HuH-7 (cell line): ENCODE measurements around the gene MOV10L1.

Experiments used
- DNase-seq: peaks from one replicate; pipeline ENCODE4 v3.0.0; 2011; ENCODE audit warnings: low spot score

Gene MOV10L1

DNA sequence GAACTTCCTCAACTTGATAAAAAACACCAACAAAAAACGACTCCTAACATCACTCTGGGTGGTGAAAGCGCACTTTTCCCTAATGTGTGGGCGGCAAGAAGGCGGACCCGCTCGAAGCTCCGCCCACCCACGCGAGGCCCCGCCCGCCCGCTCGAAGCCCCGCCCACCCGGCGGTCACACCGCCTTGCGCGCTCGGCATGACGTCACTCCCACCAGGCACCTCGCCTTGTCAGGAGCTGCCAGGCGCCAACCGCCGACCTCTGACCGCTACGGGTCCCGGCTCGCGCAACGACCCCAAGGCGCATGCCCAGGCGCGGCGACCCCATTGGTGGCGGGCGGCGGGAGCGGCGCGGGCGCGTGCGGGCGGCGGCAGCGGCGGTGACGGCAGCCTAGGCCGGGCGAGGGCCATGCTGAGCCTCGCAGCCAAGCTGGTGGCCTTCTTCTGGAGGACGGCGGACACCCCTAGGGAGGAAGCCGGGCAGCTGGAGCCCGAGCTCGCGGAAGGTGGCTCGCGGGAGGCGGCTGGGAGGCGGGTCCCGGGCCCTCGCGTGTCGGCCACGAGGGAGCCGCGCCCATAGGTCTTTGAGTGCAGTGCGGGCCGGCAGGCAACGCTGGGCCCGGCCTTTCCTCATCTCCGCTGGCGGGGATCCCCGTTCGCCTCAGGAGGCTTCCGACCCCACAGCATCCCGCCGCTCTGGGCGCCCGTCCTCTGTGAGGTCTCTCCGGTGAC, at the start of gene MOV10L1:
TSS of gene MOV10L1 (plus strand) at position 325 of the 730 bp plus-strand sequence. CDS start at position 408, 83 bp downstream.
- no peak for DNase-seq

DNA sequence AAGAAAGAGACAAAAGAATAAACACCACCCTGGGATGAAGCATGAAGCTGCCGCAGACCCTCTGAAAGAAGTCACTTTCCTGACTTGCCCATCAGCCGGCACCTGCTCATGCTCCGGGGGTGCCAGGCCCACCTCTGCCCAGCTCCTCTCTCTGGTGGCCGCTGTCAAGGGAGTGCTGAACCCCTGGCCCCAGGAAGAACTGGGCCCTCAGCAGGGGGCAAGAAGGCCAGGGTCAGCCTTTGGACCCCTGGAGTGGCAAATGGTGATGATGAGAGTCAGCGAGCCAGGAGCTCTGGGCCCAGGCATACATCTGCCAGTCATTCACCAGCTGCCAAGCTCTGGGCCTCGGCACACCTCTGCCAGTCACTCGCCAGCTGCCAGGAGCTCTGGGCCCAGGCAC, 49.1 kb upstream of the MOV10L1 start:
- no peak for DNase-seq

DNA sequence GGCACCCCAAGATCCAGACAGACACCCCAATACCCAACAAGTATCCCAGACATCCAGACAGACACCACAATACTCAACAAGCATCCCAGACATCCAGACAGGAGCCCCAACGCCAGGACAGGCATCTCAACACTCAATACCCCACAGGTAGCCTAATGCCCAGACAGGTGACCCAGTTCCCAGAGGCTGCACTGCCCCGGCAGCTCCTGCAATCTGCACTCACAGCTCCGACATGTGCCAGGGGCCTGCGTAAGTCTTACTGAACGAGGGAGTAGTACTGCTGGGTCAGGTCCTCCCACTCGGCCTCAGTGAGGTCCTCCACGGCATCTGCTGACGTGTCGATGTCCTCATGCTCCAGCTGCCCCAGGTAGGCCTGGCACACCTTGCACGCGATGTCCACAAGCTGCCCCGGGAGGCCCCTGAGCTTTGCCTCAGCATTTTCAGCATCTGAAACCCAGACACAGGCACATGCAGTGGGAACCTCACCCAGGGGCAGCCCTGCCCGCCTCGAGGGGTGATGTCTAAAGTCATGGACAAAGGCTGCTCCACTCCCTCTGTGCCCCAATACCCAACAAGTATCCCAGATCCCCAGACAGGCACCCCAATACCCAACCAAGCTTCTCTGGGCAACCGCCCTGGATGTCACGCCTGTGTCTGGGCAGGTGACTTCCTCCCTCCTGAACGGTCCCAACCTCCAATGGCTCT, 48.3 kb upstream of the MOV10L1 start:
- DNase-seq, result no peak

DNA sequence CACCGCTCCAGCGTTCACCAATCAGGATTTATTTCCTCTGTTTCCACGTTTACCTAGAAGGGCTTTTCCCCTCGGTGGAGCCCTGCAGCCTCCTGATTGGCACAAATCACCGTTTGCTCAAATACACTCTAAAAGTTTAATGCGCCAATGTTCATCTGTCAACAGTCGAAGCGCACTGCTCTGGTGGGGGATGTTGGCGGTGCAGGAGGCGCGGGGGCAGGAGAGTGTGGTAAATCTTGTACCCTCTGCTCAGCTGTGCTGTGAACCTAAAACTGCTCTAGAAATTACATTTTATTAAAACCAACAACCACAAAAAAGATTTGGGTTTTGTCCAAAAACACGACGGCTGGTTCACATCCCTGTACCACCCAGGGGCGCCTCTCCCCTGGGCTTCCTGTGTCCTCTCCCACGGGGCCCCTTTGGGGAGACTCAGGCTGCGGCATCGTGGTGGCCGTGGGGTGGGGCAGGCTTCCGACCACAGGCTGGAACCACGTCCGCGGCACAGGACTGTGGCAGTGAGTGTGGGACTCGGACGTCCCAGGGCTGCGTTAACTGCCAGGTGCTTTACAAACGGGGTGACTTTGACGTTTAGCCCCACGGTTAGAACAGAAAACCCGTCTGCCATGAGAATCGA, 45.2 kb upstream of the MOV10L1 start:
- DNase-seq, result no peak

DNA sequence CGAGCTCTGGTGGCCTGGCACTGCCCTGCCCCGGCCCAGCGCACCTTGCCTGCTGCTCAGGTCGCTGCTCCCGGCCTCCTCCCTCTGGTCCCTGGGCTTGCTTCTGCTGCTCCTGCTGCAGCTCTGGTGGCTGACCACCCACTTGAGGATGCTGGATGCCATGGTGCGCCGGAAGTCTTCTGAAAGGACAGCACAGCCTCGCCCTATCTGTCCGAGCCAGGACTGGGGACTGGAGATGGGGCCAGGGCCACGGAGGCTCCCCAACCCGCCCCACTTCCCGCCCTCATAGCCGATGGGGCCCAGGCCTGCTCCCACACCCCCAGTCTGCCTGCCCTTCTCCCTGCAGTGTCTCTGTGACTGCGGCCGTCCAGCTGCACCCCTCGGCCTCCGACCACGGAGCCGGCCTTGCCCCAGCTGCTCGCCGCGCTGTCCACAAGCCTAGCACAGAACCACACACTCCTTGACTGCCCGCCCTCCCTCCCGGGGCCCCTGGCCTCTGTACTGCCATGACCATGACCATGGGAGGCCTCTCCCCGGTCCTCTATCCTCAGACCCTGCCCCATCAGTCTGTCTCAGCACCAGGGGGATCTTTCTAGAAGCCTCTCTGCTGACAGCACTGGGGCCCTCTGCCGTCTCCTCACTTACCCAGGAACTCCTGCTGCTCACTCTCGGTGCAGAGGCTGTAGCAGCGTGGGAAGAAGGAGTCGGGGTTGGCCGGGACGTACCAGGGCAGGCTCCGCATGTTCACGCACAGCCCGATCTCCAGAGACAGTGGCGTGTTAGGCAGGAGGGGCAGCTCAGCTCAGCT, 44.4 kb upstream of the MOV10L1 start:
- DNase-seq, result no peak

DNA sequence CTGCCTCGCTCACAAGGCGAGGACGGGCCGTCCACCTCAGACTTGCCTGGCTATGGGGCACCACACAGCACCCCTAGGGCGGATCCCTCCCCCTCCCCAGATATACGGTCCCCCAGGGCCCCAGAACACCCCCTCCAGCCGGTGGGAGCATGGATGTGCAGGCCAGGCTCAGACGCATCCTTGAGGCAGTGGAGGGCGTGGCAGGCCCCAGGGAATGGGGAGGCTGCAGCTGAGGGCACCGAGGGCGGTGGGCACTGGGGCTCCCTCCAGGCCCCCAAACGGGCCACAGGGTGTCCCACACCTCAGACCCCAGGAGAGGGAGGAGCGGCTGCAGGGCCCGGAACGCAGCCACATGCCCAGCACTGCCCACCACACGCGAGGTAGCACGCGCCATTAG, 43.8 kb upstream of the MOV10L1 start:
- no peak for DNase-seq

DNA sequence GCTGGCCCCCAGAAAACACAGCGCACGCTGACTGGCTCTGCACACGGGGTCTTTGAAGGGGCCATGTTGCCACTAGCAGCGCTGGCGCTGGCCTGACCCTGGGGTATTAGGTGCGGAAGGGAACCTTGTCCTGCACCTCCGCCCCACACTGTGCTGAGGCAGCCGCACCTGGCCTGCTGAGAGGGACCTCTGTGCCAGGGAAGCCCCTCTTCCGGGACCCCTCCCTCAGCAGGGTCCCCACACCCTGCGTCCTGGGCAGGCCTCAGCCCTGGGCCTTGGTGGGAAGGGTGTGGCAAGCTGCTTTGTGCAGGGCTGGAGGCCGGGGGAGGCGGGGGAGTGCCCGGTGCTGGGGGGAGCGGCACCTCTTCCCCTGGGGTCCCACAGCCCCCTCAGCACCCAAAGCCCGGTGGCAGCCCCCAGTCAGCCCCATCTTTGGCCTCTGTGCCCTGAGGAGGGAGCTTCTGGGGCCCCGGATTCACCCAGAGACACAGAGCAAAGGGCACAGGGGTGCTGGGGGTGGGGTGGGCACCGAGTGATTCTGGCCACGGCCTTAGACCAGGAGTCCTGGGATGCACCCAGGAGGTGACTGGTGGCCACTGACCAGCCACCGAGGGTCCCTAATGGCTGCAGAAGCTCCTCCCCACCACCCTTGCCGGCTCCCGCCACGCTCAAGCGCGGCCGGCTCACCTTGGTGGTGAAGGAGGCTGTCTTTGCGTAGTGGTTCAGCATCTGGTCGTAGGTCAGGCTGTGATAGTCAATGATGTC, 43.1 kb upstream of the MOV10L1 start:
- DNase-seq, result no peak

DNA sequence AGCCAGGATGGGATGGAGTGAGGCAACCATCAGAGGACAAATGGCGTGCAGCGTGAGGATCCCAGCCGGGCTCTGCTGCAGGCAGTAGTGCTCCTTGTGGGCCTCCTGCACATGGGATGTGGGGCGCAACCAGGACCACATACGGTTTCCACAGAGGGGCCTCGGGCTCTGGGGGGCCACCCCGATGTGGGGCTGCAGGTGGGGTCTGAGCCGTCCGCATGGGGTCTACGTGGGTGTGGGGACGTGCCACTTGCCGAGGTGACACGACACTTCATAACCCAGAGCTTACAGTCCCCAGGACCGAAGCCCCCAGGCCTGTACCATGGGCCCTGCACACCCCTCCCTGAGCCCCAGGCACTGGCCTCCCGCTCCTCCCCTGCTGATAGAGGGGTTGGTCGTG, 42.5 kb upstream of the MOV10L1 start:
- no peak for DNase-seq

DNA sequence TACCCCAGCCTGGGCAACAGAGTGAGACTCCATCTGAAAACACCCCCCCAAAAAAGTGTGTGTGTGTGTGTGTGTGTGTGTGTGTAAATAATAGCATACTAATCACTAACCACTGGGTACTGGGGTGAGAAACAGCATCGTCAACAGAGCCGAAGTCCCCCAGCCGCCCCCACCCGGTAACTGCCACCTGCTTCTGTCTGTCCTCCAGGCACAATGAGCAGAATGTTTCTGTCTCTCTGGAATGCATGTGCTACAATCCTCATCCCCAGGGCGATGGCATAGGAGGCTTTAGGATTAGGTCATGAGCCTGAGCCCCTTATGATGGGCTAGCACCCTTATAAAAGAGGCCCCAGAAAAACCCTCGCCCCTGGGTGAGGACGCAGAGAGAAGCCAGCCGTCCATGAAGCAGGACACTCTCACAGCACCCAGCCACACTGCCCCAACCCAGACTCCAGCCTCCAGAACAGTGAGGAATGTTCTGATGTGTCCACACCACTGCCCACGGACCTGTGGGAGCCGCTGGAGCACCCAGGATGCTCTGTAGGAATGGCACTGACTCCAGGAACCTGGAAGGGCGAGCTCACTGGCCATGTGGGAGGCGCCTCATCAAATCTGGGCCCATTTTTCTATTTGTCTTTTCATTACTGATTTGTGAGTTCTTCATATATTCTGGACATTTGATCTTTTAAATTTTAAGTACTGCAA, 41.6 kb upstream of the MOV10L1 start:
- no peak for DNase-seq

DNA sequence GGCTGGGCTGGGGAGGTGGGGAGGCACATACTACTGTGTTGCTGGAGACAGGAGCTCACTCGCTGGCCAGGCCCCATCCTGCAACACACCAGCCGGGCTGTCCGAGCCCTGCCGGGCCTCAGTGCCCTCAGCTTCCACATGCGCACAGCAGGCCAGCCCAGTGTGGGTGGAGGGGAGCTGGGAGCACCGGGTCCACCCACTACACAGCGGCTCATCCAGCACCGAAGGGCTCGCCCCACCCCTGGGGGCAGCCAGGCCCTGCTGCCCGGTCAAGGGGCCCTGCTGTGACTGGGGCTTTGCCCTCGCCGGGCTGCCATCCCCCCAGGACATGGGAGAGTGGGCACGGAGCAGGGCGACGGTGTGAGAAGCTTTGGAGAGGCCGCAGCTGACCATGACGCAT, 41.0 kb upstream of the MOV10L1 start:
- no peak for DNase-seq

DNA sequence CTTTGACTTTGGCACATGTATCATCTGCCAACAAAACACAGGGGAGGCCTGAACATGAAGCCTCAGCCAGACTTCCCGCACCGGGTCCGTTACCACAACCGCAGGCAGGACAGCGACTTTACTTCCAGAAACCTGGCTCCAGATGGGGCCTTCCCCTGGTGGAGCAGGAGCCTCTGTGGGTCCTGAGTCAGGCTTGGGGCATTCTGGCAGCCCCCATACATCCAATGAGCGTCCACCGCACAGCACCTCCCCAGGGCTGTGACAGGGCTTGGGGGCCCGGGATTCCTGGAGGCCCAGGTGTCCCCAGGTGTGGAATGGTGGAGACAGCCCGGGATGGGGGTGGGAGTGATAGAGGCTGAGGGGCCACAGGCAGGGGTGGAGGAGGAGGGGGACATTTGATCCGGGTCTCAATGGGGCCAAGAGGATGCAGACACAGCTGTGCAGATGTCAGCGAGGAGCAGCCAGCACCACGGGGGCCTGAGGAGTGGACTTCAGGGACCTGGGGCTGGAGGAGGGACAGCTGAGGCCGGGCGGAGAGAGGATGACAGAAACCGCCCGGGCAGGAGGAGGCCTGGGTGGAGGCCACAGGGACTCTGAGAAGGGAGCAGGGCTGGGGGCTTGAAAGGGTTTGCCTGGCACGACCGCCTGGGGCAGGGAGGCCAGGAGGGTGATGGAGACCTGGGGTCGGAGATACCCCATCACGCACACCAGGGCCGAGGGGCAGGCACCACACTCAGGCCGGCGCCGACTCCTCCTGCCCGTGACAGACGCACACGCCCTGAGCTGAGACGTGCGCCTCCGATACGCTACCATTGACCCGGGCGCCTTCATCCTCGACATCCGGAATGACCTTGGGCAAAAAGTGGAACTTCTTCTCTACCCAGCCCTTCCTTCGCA, 40.3 kb upstream of the MOV10L1 start:
- no peak for DNase-seq

DNA sequence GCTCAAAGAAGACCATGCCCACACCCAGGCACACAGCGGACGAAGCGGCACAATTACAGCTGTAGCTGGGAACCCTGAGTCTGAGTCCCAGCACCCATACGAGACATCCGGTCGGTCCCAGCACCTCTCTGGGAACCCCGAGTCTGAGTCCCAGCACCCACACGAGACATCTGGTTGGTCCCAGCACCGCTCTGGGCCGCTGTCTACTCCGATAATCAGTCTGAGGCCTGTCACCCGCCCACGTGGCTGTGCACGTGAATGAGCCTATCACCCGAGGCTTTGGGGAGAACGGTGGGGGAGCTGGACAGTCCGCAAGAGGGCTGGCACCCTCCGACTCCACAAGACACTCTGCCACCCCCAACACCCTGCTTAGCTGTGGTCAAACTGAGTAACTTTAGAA, 37.9 kb upstream of the MOV10L1 start:
- DNase-seq, result no peak

DNA sequence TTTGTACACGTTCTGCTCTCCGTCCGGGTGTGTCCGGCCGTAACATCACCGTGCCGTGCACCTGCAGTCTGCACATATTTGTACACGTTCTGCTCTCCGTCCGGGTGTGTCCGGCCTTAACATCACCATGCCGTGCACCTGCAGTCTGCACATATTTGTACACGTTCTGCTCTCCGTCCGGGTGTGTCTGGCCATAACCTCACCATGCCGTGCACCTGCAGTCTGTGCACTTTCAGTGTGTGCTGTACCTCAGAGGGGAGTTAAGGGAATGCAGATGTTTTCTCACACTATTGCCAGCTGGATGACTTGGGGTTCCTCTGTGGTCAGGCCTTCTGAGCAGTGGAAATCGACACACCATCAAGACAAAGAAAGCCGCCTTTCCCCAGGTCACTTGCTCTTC, 35.9 kb upstream of the MOV10L1 start:
- no peak for DNase-seq

DNA sequence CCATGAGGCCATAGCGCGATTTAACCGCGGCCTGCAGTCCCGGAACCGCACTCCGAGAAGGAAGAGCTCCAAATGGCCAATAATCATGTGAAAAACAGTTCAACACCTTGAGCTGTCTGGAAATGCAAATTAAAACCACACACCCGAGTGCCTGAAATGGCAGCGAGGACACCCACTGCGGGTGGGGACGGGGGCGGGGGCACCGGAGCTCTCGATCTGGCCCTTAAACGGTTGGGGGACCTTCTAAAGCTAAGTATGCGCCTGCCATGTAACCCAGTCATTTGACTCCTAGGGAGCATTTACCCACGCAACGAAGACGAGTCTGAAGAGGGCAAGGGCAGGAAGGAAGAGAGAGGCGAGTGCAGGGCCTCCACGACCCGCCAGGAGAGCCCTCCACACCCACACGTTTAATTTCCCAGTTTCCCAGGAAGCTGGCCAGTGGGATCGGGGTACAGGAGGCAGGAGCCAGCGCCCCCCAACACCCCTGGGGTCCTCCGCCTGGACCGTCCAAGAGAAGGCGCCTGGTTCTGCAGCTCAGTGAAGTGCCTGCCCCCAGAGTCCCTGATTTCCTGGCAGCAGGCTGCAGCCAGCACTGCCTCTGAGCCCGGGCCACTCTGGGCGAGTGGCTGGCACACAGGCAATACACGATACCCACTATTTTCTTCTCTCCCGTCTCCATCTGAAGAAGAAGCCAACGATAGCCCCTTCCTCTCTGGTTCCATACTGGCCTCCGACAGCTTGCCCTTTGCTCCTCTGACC, 33.4 kb upstream of the MOV10L1 start:
- no peak for DNase-seq

DNA sequence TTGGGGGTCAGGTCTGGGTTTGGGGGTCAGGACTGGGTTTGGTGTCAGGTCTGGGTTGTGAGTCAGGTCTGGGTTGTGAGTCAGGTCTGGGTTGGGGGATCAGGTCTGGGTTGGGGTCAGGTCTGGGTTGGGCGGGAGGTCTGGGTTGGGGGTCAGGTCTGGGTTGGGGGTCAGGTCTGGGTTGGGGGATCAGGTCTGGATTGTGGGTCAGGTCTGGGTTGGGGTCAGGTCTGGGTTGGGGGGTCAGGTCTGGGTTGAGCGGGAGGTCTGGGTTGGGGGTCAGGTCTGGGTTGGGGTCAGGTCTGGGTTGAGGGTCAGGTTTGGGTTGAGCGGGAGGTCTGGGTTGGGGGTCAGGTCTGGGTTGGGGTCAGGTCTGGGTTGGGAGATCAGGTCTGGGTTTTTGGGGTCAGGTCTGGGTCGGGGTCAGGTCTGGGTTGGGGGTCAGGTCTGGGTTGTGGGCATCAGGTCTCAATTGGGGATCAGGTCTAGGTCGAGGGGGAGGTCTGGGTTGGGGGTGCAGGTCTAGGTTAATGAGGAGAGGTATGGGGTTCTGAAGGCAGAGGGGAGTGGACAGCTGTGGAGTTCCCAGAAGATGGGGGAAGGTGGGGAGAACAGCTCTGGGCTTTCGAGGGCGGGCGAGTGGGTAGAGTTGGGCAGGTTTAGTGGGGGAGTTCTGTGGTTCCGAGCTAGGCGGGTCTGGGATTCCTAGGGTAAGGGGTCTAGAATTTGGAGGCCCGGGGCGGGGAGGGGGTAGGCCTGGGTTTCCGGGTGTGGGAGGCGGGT, 32.3 kb upstream of the MOV10L1 start:
- no peak for DNase-seq

DNA sequence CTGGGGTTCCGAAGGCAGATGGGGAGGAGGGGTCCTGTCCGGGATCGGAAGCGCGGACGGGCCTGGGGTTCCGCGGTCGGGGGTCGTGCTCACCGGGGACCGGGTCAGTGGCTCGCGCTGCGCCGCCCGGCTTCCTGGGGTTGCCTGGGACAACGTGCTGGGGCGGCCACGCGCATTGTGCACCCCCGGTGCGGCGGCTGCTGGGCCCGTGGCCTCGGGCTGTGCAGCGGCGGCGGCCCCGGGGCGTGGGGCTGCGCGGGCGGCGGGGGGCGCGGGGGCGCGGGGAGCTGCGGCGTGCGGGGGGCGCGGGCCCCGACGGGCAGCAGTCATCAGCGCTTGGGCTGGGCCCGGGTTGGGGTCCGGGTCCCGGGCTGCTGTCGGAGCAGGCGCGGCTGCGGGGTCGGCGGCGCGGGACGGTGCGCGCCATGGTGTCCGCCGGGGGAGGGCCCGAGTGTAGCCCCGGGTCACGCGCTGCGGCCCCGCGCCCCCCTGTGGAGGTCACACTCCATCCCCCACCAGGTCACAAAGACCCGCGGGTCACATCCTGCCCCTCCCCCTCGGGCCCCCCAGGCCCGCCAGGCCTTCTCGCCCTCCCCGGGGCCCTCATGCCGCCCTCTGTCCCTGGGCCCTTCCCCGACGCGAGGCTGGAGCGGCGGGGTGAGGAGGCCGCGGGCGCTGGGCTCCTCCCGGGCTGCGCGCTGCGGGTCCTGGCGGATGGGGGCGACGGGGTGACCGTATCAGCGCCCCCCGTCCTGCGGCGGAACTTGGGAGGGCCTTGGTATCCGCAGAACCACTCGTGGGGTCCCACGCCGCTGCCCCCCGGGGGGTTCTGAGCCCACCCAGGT, 31.5 kb upstream of the MOV10L1 start, which contains the start of gene TTLL8:
TSS of gene TTLL8 (minus strand) at position 238 of the 845 bp plus-strand sequence.
- DNase-seq, result no peak
